PFSK-1 (cell line): Measurements from ENCODE around the gene CLCN2.

Source experiments
- FOXP2 ChIP-seq: optimal IDR thresholded peaks from 2 replicates; pipeline ENCODE3; 2011; ENCODE audit warnings: borderline replicate concordance, control low read depth, inconsistent platforms; ENCODE audit not compliant: insufficient read depth; ENCODE audit errors: extremely low read length, extremely low read depth
- POLR2AphosphoS5 ChIP-seq: IDR thresholded peaks from 2 replicates; pipeline ENCODE4 v1.6.1; 2012; ENCODE audit warnings: low read depth, mild to moderate bottlenecking, control low read depth, low read length, moderate library complexity
- REST ChIP-seq, 2 experiments: IDR thresholded peaks; 2 replicates each; pipeline versions ENCODE4 v1.6.1 to v1.8.0; 2011 to 2012; ENCODE audit warnings: low read depth in 2 of 2, low read length in 2 of 2, control low read depth in 1 of 2, inconsistent platforms in 1 of 2, mild to moderate bottlenecking in 1 of 2, moderate library complexity in 1 of 2; ENCODE audit not compliant: insufficient read depth in 1 of 2
- SIN3A ChIP-seq: IDR thresholded peaks from 2 replicates; pipeline ENCODE4 v1.6.1; 2012; ENCODE audit warnings: mild to moderate bottlenecking, low read length, moderate library complexity, borderline replicate concordance; ENCODE audit not compliant: insufficient read depth
- TAF1 ChIP-seq: IDR thresholded peaks from 2 replicates; pipeline ENCODE4 v1.6.1; 2012; ENCODE audit warnings: low read length, control low read depth, borderline replicate concordance; ENCODE audit not compliant: insufficient read depth

Gene CLCN2

DNA sequence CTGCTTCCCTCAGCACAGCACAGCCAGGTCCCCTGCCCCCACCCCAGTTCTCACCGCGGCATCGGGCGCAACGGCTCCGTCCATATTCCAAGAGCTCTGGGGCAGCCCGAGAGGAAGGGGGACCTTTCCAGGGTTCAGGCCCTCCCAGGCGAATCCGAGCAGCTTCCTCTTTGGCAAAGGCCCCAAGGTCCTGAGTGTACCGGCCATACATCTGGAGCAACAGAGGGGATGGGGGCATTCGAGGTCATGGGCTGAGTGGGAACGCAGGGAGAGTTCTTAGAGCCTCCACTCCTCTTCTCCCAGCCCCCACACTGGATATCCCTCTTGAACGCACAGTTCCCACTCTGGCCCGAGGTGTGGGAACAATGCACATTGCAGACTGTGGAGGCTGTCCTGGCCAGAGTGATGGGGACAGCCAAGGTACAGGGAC is 2.5 kb downstream of the CLCN2 start:
- no peak for TF ChIP-seq POLR2AphosphoS5
- TF ChIP-seq TAF1 = no peak
- no peak for TF ChIP-seq SIN3A
- no peak for TF ChIP-seq FOXP2
- no peak for TF ChIP-seq REST (IDR thresholded peaks at IDR 0.05; ENCODE audit: insufficient read depth in 1 of 2, low read depth in 2 of 2, low read length in 2 of 2)

- TF ChIP-seq POLR2AphosphoS5 = no peak
- no peak for TF ChIP-seq SIN3A
- no peak for TF ChIP-seq FOXP2
- TF ChIP-seq TAF1 = no peak
- TF ChIP-seq REST (IDR thresholded peaks at IDR 0.05; ENCODE audit: insufficient read depth in 1 of 2, low read depth in 2 of 2, low read length in 2 of 2) = no peak
Measured at GRCh38 chr3:184358124-184358767, 3.2 kb downstream of the CLCN2 start.

GRCh38 chr3:184357248-184358123 is 3.9 kb downstream of the CLCN2 start:
- TF ChIP-seq POLR2AphosphoS5 (no peak), FOXP2 (no peak), TAF1 (no peak), SIN3A (no peak), REST (IDR thresholded peaks at IDR 0.05; ENCODE audit: insufficient read depth in 1 of 2, low read depth in 2 of 2, low read length in 2 of 2) (no peak)

- TF ChIP-seq SIN3A (no peak), POLR2AphosphoS5 (no peak), FOXP2 (no peak), TAF1 (no peak)
Measured at GRCh38 chr3:184355261-184356040, 6.0 kb downstream of the CLCN2 start.

GRCh38 chr3:184354754-184355153 is 6.7 kb downstream of the CLCN2 start:
- TF ChIP-seq REST (IDR thresholded peaks at IDR 0.05; ENCODE audit: insufficient read depth in 1 of 2, low read depth in 2 of 2, low read length in 2 of 2) (no peak), TAF1 (no peak), SIN3A (no peak), POLR2AphosphoS5 (no peak), FOXP2 (no peak)
